Measurements from ENCODE around the gene MRPL52.
"Not testable (repeated sequence)": the region's sequence is repeated elsewhere in the genome, so short reads cannot be mapped to it uniquely, and the experiment has no call there.

The MRPL52 gene

GRCh38 chr14:22800346-22800745, 29.3 kb upstream of the MRPL52 start:
- Mint-ChIP-seq H3K4me3 (no peak overlapping the region), H3K9me3 (peaks cover 2 to 3% of the 10 kb centered on the region in 2 donors), H3K4me1 (peaks cover 63 to 75% of the 10 kb centered on the region in 2 donors), H3K27me3 (no peaks in the 10 kb centered on the region), H3K36me3 (peaks cover 11 to 16% of the 10 kb centered on the region in 2 donors), H3K27ac (no peak overlapping the region)
- ATAC-seq (replicated peaks) (no peak), DNase-seq (no peak)

GRCh38 chr14:22801716-22802115, 28.0 kb upstream of the MRPL52 start:
- Mint-ChIP-seq H3K4me1 (peaks cover 57 to 61% of the 10 kb centered on the region in 2 donors), H3K27ac (no peak overlapping the region), H3K27me3 (no peaks in the 10 kb centered on the region), H3K9me3 (peaks cover 0 to 3% of the 10 kb centered on the region in 2 donors), H3K36me3 (peaks cover 7 to 15% of the 10 kb centered on the region in 2 donors), H3K4me3 (no peak overlapping the region)
- ATAC-seq (replicated peaks), result no peak
- DNase-seq, result no peak

GRCh38 chr14:22802860-22803686, 26.6 kb upstream of the MRPL52 start:
- H3K27me3 Mint-ChIP-seq, result no peaks in the 10 kb centered on the region
- H3K27ac Mint-ChIP-seq, result peak overlapping the region; percentile 94
- peak overlapping the region; percentile 55 to 74 for H3K4me3 Mint-ChIP-seq
- peaks cover 7 to 15% of the 10 kb centered on the region in 2 donors for H3K36me3 Mint-ChIP-seq
- peaks cover 0 to 3% of the 10 kb centered on the region in 2 donors for H3K9me3 Mint-ChIP-seq
- H3K4me1 Mint-ChIP-seq, result peaks cover 57 to 67% of the 10 kb centered on the region in 2 donors
- ATAC-seq (replicated peaks) (peak; percentile 85 to 86), DNase-seq (no peak)

- DNase-seq (no peak), ATAC-seq (replicated peaks) (peak; percentile 77)
- H3K27ac Mint-ChIP-seq, result peak overlapping the region; percentile 94
- peaks cover 0 to 3% of the 10 kb centered on the region in 2 donors for H3K9me3 Mint-ChIP-seq
- H3K36me3 Mint-ChIP-seq, result peaks cover 7 to 15% of the 10 kb centered on the region in 2 donors
- no peaks in the 10 kb centered on the region for H3K27me3 Mint-ChIP-seq
- H3K4me3 Mint-ChIP-seq, result peak overlapping the region in 1 of 2 donors; percentile 74
- H3K4me1 Mint-ChIP-seq, result peaks cover 56 to 65% of the 10 kb centered on the region in 2 donors
These were observed 26.1 kb upstream of the MRPL52 start for GRCh38 chr14:22803687-22803974.

GRCh38 chr14:22805235-22805634, 24.5 kb upstream of the MRPL52 start:
- peaks cover 48 to 61% of the 10 kb centered on the region in 2 donors for H3K4me1 Mint-ChIP-seq
- H3K27me3 Mint-ChIP-seq; H3K4me3 Mint-ChIP-seq; DNase-seq; H3K27ac Mint-ChIP-seq; H3K9me3 Mint-ChIP-seq; H3K36me3 Mint-ChIP-seq; ATAC-seq (replicated peaks): not testable (repeated sequence)

- Mint-ChIP-seq H3K4me1 (peaks cover 43 to 62% of the 10 kb centered on the region in 2 donors), H3K27ac (peak overlapping the region; percentile 11), H3K36me3 (peaks cover 4 to 9% of the 10 kb centered on the region in 2 donors), H3K4me3 (no peak overlapping the region), H3K9me3 (peaks cover 0 to under 1% of the 10 kb centered on the region in 2 donors), H3K27me3 (no peaks in the 10 kb centered on the region)
- no peak for ATAC-seq (replicated peaks)
- no peak for DNase-seq
These were observed 22.1 kb upstream of the MRPL52 start for GRCh38 chr14:22807432-22808087.

GRCh38 chr14:22808388-22809209, 21.1 kb upstream of the MRPL52 start:
- Mint-ChIP-seq H3K4me1 (peaks cover 41 to 61% of the 10 kb centered on the region in 2 donors), H3K4me3 (no peak overlapping the region), H3K27me3 (no peaks in the 10 kb centered on the region), H3K27ac (peak overlapping the region; percentile 31), H3K36me3 (peaks cover 4 to 8% of the 10 kb centered on the region in 2 donors), H3K9me3 (no peaks in the 10 kb centered on the region)
- DNase-seq (no peak), ATAC-seq (replicated peaks) (no peak)

GRCh38 chr14:22811722-22812121, 18.0 kb upstream of the MRPL52 start:
- H3K36me3 Mint-ChIP-seq, result peaks cover 0 to 4% of the 10 kb centered on the region in 2 donors
- peak overlapping the region; percentile 37 for H3K27ac Mint-ChIP-seq
- ATAC-seq (replicated peaks) (peak; percentile 15 to 41), DNase-seq (no peak)
- peak overlapping the region; percentile 44 to 48 for H3K4me3 Mint-ChIP-seq
- H3K4me1 Mint-ChIP-seq, result peaks cover 43 to 67% of the 10 kb centered on the region in 2 donors
- H3K9me3 Mint-ChIP-seq, result no peaks in the 10 kb centered on the region
- no peaks in the 10 kb centered on the region for H3K27me3 Mint-ChIP-seq

- peaks cover 37 to 63% of the 10 kb centered on the region in 2 donors for H3K4me1 Mint-ChIP-seq
- ATAC-seq (replicated peaks) (no peak), DNase-seq (no peak)
- H3K36me3 Mint-ChIP-seq, result peaks cover 0 to 4% of the 10 kb centered on the region in 2 donors
- peak overlapping the region; percentile 89 for H3K27ac Mint-ChIP-seq
- H3K4me3 Mint-ChIP-seq, result peak overlapping the region; percentile 12 to 31
- no peaks in the 10 kb centered on the region for H3K27me3 Mint-ChIP-seq
- no peaks in the 10 kb centered on the region for H3K9me3 Mint-ChIP-seq
These were observed 16.9 kb upstream of the MRPL52 start for GRCh38 chr14:22812744-22813143.

GRCh38 chr14:22813145-22813544, 16.5 kb upstream of the MRPL52 start:
- no peak for DNase-seq
- H3K9me3 Mint-ChIP-seq, result no peaks in the 10 kb centered on the region
- peaks cover 0 to 4% of the 10 kb centered on the region in 2 donors for H3K36me3 Mint-ChIP-seq
- no peaks in the 10 kb centered on the region for H3K27me3 Mint-ChIP-seq
- peaks cover 36 to 63% of the 10 kb centered on the region in 2 donors for H3K4me1 Mint-ChIP-seq
- peak overlapping the region; percentile 12 to 31 for H3K4me3 Mint-ChIP-seq
- ATAC-seq (replicated peaks), result peak; percentile 45 to 48
- H3K27ac Mint-ChIP-seq, result peak overlapping the region; percentile 89

GRCh38 chr14:22814373-22814772, 15.3 kb upstream of the MRPL52 start:
- peaks cover 0 to 4% of the 10 kb centered on the region in 2 donors for H3K36me3 Mint-ChIP-seq
- H3K4me1 Mint-ChIP-seq, result peaks cover 39 to 65% of the 10 kb centered on the region in 2 donors
- peak overlapping the region; percentile 87 for H3K27ac Mint-ChIP-seq
- H3K27me3 Mint-ChIP-seq, result no peaks in the 10 kb centered on the region
- no peak for ATAC-seq (replicated peaks)
- H3K9me3 Mint-ChIP-seq, result no peaks in the 10 kb centered on the region
- peak overlapping the region; percentile 47 to 66 for H3K4me3 Mint-ChIP-seq
- DNase-seq, result no peak

GRCh38 chr14:22814941-22815713, 14.6 kb upstream of the MRPL52 start, which contains the start of gene SLC7A7:
TSS of gene SLC7A7 (minus strand) at chr14:22815435. CDS start at chr14:22813398, 2,037 bp downstream.
- H3K4me3 Mint-ChIP-seq, result peak within 1 kb of the TSS; percentile 47 to 66
- peaks cover 46 to 72% of the 10 kb centered on the region in 2 donors for H3K4me1 Mint-ChIP-seq
- H3K9me3 Mint-ChIP-seq, result no peaks in the 10 kb centered on the region
- H3K27ac Mint-ChIP-seq, result peak within 1 kb of the TSS; percentile 87
- H3K36me3 Mint-ChIP-seq, result peaks cover 0 to 4% of the 10 kb centered on the region in 2 donors
- ATAC-seq (replicated peaks) (no peak), DNase-seq (no peak)
- no peaks in the 10 kb centered on the region for H3K27me3 Mint-ChIP-seq

GRCh38 chr14:22819151-22819988, 10.3 kb upstream of the MRPL52 start:
- Mint-ChIP-seq H3K27ac (peak overlapping the region; percentile 84), H3K9me3 (no peaks in the 10 kb centered on the region), H3K27me3 (no peaks in the 10 kb centered on the region), H3K4me3 (peak overlapping the region; percentile 69 to 71), H3K36me3 (no peaks in the 10 kb centered on the region), H3K4me1 (peaks cover 36 to 71% of the 10 kb centered on the region in 2 donors)
- ATAC-seq (replicated peaks) (peak; percentile 28 to 34), DNase-seq (no peak)

All from stimulated activated naive B cell treated with anti-CD40 and anti-IgM and Interleukin-4, amounts not matched to agents 10 μg/mL and 1 μg/mL and 100 μg/mL, for 72 hours (primary cell).